A549 (cell line): ENCODE measurements around the gene CAMK4. TPM values are rescaled to one million over a fixed set of nuclear protein-coding genes. Genes with fewer than 3 reads are reported as not detected.

ENCODE experiments used
- ATAC-seq, 2 experiments: fragments of 200-7000 bp in 1 of 2; fragments of >200 bp in 1 of 2; cut with Nextera tagmentation in 1 of 2; cut with Tn5 transposase in 1 of 2; 3 replicates each; pipeline versions ENCODE4 v1.8.0 to v1.9.1; 2018 to 2020; ENCODE audit warnings: mild to moderate bottlenecking in 1 of 2, moderate library complexity in 1 of 2
- CTCF ChIA-PET: fragments of 300-600 bp; sonication (Branson Sonifier 250); formaldehyde crosslinking; extraction: SDS; loops from one replicate; lab custom pipeline; 2021; ENCODE audit warnings: antibody characterized with exemption, inconsistent platforms; lab: Yijun Ruan, JAX
- POLR2A ChIA-PET: fragments of 350-600 bp; formaldehyde crosslinking; extraction: SDS; loops from one replicate; lab custom pipeline; 2021; ENCODE audit warnings: antibody characterized with exemption, inconsistent platforms; lab: Yijun Ruan, JAX
- DNase-seq, 2 experiments: peaks; one replicate each; pipeline versions ENCODE4 v3.0.0 to v3.0.0-alpha.2; 2011 to 2016; ENCODE audit warnings: low read depth in 1 of 2, low spot score in 1 of 2
- FAIRE-seq: peaks from 2 replicates; lab custom pipeline; 2011; peaks lifted over from hg19 to GRCh38; lab: Jason Lieb, UNC
- H3K27ac ChIP-seq, 2 experiments: fragments of >200 bp; sonication (Bioruptor Twin); formaldehyde crosslinking; 3 replicates each; pipeline ENCODE4 v1.5.1; 2016 to 2017
- H3K4me1 ChIP-seq: fragments of >200 bp; sonication (Bioruptor Twin); formaldehyde crosslinking; 3 replicates; pipeline ENCODE4 v1.6.1; 2016
- H3K4me2 ChIP-seq: fragments of >200 bp; sonication (Bioruptor Twin); formaldehyde crosslinking; 3 replicates; pipeline ENCODE4 v1.6.1; 2016
- H3K4me3 ChIP-seq: fragments of >200 bp; sonication (Bioruptor Twin); formaldehyde crosslinking; 3 replicates; pipeline ENCODE4 v1.5.1; 2016
- H3K9me3 ChIP-seq: fragments of >200 bp; sonication (Bioruptor Twin); formaldehyde crosslinking; 3 replicates; pipeline ENCODE4 v1.6.1; 2016
- ATOH8 ChIP-seq: fragments of 250-450 bp; sonication (Bioruptor Pico); IDR thresholded peaks from 2 replicates; pipeline ENCODE4 v1.5.0; 2020; ENCODE audit warnings: low read depth, mild to moderate bottlenecking, moderate library complexity
- BCL3 ChIP-seq: fragments of >200 bp; sonication (Bioruptor Twin); formaldehyde crosslinking; IDR thresholded peaks from 3 replicates; pipeline ENCODE4 v1.6.1; 2016
- CHD4 ChIP-seq: fragments of 200-600 bp; sonication (generic); IDR thresholded peaks from 2 replicates; pipeline ENCODE4 v1.6.1; 2016; ENCODE audit warnings: antibody characterized with exemption, mild to moderate bottlenecking, borderline replicate concordance
- EHF ChIP-seq: fragments of 250-450 bp; sonication (Bioruptor Pico); IDR thresholded peaks from 2 replicates; pipeline ENCODE4 v1.5.0; 2020; ENCODE audit warnings: mild to moderate bottlenecking
- EHMT2 ChIP-seq: fragments of 200-600 bp; sonication (generic); IDR thresholded peaks from 2 replicates; pipeline ENCODE4 v1.6.1; 2016; ENCODE audit warnings: antibody characterized with exemption, low read depth, mild to moderate bottlenecking, moderate library complexity
- ESRRA ChIP-seq: fragments of 150-350 bp; IDR thresholded peaks from 2 replicates; pipeline ENCODE4 v1.6.1; 2014; ENCODE audit warnings: mild to moderate bottlenecking, low read length, borderline replicate concordance
- FOSL2 ChIP-seq, 2 experiments: fragments of 450-650 bp in 1 of 2; fragments of >200 bp in 1 of 2; sonication (Bioruptor Twin) in 1 of 2; formaldehyde crosslinking; IDR thresholded peaks; 2 replicates each; pipeline versions ENCODE4 v1.5.0 to v1.6.1; 2016 to 2020; ENCODE audit warnings: mild to moderate bottlenecking in 1 of 2, moderate library complexity in 1 of 2
- HEYL ChIP-seq: fragments of 250-450 bp; sonication (Bioruptor Pico); IDR thresholded peaks from 2 replicates; pipeline ENCODE4 v1.8.0; 2021; ENCODE audit warnings: mild to moderate bottlenecking, moderate library complexity
- HMGXB4 ChIP-seq: fragments of 250-450 bp; sonication (Bioruptor Pico); IDR thresholded peaks from 2 replicates; pipeline ENCODE4 v1.5.0; 2021; ENCODE audit warnings: mild to moderate bottlenecking, moderate library complexity, borderline replicate concordance
- HOXB5 ChIP-seq: fragments of 250-450 bp; sonication (Bioruptor Pico); IDR thresholded peaks from 2 replicates; pipeline ENCODE4 v1.5.0; 2020; ENCODE audit warnings: mild to moderate bottlenecking, moderate library complexity
- JUN ChIP-seq, 2 experiments: fragments of >200 bp; sonication (Bioruptor Twin); formaldehyde crosslinking; IDR thresholded peaks; 2 replicates in 1 of 2; 3 replicates in 1 of 2; pipeline ENCODE4 v1.6.1; 2016 to 2017
- JUNB ChIP-seq: fragments of >200 bp; sonication (Bioruptor Twin); formaldehyde crosslinking; IDR thresholded peaks from 2 replicates; pipeline ENCODE4 v1.6.1; 2016
- KDM1A ChIP-seq: fragments of 200-600 bp; sonication (generic); IDR thresholded peaks from 2 replicates; pipeline ENCODE4 v1.6.1; 2016; ENCODE audit warnings: low read depth, mild to moderate bottlenecking
- MAFK ChIP-seq: fragments of 450-650 bp; IDR thresholded peaks from 2 replicates; pipeline ENCODE4 v1.6.1; 2014; ENCODE audit not compliant: partially characterized antibody
- MAZ ChIP-seq: fragments of 150-350 bp; IDR thresholded peaks from 2 replicates; pipeline ENCODE4 v1.6.1; 2014; ENCODE audit warnings: antibody characterized with exemption, low read depth, low read length, borderline replicate concordance
- NFE2L2 ChIP-seq: fragments of 150-350 bp; conservative IDR thresholded peaks from 2 replicates; pipeline ENCODE4 v1.6.1; 2014; ENCODE audit warnings: low read length
- NPAS2 ChIP-seq: fragments of 250-450 bp; sonication (Bioruptor Pico); IDR thresholded peaks from 2 replicates; pipeline ENCODE4 v1.8.0; 2022; ENCODE audit warnings: mild to moderate bottlenecking, moderate library complexity, borderline replicate concordance
- PHF8 ChIP-seq: fragments of 200-600 bp; sonication (generic); IDR thresholded peaks from 2 replicates; pipeline ENCODE4 v1.6.1; 2016; ENCODE audit warnings: low read depth, mild to moderate bottlenecking, antibody characterized with exemption, moderate library complexity, borderline replicate concordance
- SMC3 ChIP-seq: fragments of >200 bp; sonication (Bioruptor Twin); formaldehyde crosslinking; IDR thresholded peaks from 3 replicates; pipeline ENCODE4 v1.6.1; 2018; ENCODE audit warnings: inconsistent platforms
- TFCP2L1 ChIP-seq: fragments of 250-450 bp; sonication (Bioruptor Pico); IDR thresholded peaks from 2 replicates; pipeline ENCODE4 v1.5.0; 2021; ENCODE audit warnings: mild to moderate bottlenecking
- TP53 ChIP-seq: fragments of 250-450 bp; sonication (Bioruptor Pico); IDR thresholded peaks from 2 replicates; pipeline ENCODE4 v1.5.0; 2021; ENCODE audit warnings: mild to moderate bottlenecking, moderate library complexity
- USF2 ChIP-seq: fragments of 450-650 bp; IDR thresholded peaks from 2 replicates; pipeline ENCODE4 v1.6.1; 2014; ENCODE audit warnings: antibody characterized with exemption
- WGBS: methylation state at CpG from one replicate; pipeline ENCODE4 v1.1.6; 2017; ENCODE audit errors: missing lambda C conversion rate; 5-methylcytosine and 5-hydroxymethylcytosine counted together
- polyA plus RNA-seq, 4 experiments: library from polyadenylated mRNA; depleted of rRNA in 3 of 4; stranded (reverse); fragments of >200 nt; fragmentation: RNase III in 1 of 4; extraction: RNeasy Plus Mini Kit Qiagen cat#74134 plus additional on column Dnase treatment in 1 of 4; gene quantifications; 2 replicates in 3 of 4; 3 replicates in 1 of 4; pipeline ENCODE4 v1.2.3, GENCODE V29; 2011 to 2017

Gene CAMK4
- polyA plus RNA-seq, 2 of the 4 experiments (the other 2 are of a cell fraction): not detected

GRCh38 chr5:111262153-111262552 lies 38.0 kb downstream of the CAMK4 start:
- Histone ChIP-seq H3K4me2 (no peak overlapping the region), H3K9me3 (no peaks in the 10 kb centered on the region), H3K27ac (no peak overlapping the region), H3K4me1 (no peaks in the 10 kb centered on the region), H3K4me3 (no peak overlapping the region)
- POLR2A ChIA-PET: no interaction called here
- ATAC-seq (no peak), DNase-seq (no peak), FAIRE-seq (no peak)
- TF ChIP-seq NFE2L2 (no peak), ATOH8 (no peak), MAFK (no peak), CHD4 (no peak), ESRRA (no peak), TP53 (CRISPR knock-in tag) (no peak), EHF (CRISPR knock-in tag) (no peak), TFCP2L1 (CRISPR knock-in tag) (no peak), PHF8 (no peak), KDM1A (no peak)
- 3% methylated on average over 2 of the region's 2 CpGs for whole genome bisulfite sequencing
- CTCF ChIA-PET: no interaction called here

- H3K27ac ChIP-seq: no peak overlapping the region
- 6% methylated on average over 1 of the region's 1 CpG for WGBS
- H3K4me3 ChIP-seq: no peak overlapping the region
- H3K9me3 ChIP-seq: no peaks in the 10 kb centered on the region
- FAIRE-seq (no peak), ATAC-seq (no peak), DNase-seq (no peak)
- H3K4me1 ChIP-seq: no peaks in the 10 kb centered on the region
- ChIA-PET CTCF (interaction anchor here (1.2 kb wide), 1 partner anchor 42 kb away, joined by 3 read pairs; no protein-coding TSS in a partner anchor), POLR2A (no interaction called here)
- TF ChIP-seq HMGXB4 (CRISPR knock-in tag) (no peak), FOSL2 (IDR thresholded peaks at IDR 0.05) (no peak), FOSL2 (CRISPR knock-in tag; IDR thresholded peaks at IDR 0.05) (no peak), BCL3 (no peak), JUNB (no peak), SMC3 (no peak), NPAS2 (no peak), CHD4 (no peak), EHMT2 (no peak), PHF8 (no peak), JUN (IDR thresholded peaks at IDR 0.05) (no peak), HOXB5 (no peak), HEYL (CRISPR knock-in tag) (no peak), NFE2L2 (no peak), MAZ (no peak), USF2 (no peak)
- no peak overlapping the region for H3K4me2 ChIP-seq
Observed at GRCh38 chr5:111262815-111263214, 38.6 kb downstream of the CAMK4 start.
